RKO (cell line): Measurements from ENCODE around the gene PILRA.
"Not testable (repeated sequence)": the region's sequence is repeated elsewhere in the genome, so short reads cannot be mapped to it uniquely, and the experiment has no call there.

ENCODE experiments used
- DNase-seq: peaks from one replicate; pipeline ENCODE4 v3.0.0-alpha.2; 2016; ENCODE audit warnings: low spot score

PILRA gene

DNA sequence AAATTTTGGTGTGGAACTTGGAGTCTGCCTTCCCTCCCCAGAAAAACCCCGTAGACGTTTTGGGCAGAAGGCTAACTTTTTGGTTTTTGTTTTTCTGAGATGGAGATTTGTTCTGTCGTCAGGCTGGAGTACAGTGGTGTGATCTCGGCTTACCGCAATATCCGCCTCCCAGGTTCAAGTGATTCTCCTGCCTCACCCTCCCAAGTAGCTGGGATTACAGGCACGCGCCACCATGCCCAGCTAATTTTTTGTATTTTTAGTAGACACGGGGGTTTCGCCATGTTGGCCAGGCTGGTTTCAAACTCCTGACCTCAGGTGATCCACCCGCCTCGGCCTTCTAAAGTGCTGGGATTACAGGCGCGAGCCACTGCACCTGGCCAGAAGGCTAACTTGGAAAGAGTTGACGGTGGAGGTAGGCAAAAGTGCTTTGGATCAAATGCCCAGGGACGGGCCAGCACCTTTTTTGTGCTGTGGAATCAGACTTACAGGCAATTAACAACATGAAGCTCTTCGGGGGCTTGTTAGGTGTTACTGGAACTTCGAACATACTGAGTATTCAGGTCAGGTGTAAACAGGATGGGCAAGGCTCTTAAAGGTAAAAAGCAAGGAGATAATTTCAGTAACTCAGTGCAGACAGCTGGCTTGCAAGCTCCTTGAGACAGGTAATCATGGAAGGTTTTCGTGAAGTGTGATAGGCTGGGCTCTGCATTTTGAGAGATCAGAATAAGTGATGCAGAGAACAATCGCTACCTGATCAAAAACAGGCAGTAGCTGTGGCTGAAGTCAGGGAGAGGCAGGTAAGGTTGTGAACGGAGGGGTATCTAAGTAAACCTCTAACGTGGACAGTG, 61.2 kb downstream of the PILRA start:
- no peak for DNase-seq

DNA sequence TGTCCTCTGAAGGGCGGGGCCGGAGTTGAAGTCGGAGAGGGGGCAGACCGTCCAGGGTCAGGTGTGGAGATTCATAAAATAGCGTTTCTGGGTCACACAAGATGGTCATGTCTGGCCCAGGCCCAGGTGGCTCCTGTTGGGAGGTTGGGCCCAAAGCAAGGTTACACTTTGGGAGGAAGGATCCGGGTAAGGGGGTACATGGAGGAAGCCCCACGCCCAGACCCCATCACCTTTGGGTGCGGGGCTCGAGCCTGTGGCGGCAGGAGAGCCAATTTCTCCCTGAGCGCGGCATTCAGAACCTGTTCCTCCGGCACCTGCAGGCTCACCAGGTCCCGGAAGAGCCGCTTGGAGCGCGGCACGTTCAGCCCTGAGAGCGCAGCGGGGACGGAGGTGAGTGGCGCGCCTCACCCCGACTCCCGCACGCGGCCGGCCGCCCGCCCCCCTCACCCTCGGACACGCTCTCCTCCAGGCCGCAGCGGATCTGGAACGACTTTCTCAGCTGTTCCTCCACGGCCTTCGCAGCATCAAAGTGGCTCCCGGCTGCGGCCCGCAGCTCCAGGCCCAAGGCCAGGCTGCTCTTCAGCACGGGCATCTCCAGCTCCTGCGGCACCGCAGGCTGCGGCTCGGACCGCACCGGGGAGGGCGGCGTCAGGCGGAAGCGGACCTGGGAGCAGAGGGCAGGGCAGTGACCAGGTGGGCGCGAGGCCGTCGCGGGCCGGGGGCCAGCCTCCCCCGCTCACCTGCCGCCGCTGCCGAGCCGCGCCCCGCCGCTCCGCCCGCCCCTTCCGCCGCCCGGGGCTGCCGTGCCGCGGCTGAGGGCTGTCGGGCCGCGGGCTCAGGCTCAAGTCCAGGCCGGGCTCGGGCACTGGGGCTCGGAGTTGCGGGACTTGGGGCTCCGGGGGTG, 62.4 kb downstream of the PILRA start:
- DNase-seq = peak; percentile 61

- no peak for DNase-seq
Measured at GRCh38 chr7:100437150-100438100, 64.1 kb downstream of the PILRA start.

DNA sequence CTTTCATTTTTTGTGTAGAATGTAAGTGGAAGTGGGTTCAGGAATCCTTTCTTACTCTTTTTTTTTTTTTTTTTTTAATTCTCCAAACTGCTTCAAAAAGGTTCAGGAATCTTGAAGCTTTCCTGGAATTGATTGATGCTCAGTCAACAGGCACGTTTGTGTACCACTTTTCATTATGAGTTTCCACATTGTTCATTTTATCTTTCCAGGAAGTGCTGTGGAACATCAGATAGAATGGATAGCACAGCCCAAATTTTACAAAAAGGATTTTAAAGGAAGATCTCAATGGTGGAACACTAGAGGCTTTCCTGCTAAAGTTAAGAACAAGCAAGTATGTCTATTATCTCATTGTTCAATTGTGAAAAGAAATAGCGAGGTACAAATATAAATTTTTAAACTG, 64.9 kb downstream of the PILRA start:
- no peak for DNase-seq

GRCh38 chr7:100438731-100439130, 65.4 kb downstream of the PILRA start:
- DNase-seq = not testable (repeated sequence)

DNA sequence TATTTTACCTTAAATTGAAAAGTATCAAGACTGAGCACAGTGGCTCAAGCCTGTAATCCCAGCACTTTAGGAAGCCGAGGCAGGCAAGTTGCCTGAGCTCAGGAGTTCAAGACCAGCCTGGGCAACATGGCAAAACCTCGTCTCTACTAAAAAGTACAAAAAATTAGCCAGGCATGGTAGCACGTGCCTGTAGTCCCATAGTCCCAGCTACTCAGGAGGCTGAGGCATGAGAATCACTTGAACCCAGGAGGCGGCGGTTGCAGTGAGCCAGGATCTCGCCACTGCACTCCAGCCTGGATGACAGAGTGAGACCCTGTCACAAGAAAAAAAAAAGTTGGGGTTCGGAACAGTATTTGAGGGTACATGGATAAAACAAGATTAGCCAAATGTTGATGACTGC, 66.0 kb downstream of the PILRA start:
- not testable (repeated sequence) for DNase-seq

DNA sequence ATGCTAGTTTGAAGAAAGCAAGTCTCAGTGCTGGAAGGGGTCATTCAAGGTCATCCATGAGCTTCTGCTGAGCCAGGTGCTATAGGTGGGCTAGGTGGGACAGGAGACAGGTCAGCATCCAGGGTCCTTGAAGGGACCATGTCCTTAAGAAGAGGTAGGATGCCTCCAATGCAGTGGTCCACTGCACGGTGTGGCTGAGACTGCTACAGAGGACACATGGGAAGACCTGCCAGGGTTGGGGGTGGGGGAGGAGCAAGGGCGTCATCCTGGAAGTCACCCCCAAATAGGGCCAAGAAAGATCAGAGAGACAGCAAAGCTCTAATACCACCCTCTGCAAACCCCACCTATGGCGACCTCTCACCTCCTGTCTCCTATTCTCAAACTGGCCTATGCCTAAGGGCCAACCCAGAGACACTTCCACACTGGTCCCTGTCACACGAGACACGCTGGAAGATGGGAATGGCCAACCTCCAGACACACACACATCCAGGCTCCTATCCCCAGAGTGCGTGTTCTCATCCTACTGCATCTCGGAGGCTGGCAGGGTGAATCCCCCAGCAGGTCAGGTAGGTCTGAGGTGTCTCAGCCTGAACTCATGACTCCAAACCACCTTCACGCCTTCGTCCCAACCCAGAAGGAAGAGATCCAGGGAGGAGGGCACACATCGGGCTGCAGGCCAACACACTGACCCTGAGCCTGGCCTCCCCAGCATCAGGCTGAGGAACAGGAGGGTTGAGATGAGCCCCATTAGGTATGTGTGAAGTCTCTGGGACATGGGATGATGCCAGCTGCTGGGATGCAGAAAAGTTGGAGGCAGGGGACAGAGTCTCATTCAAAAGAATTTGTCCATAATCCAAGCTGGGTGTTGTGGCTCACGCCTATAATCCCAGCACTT, 68.6 kb downstream of the PILRA start:
- no peak for DNase-seq

GRCh38 chr7:100443096-100443840, 70.0 kb downstream of the PILRA start:
- no peak for DNase-seq

DNA sequence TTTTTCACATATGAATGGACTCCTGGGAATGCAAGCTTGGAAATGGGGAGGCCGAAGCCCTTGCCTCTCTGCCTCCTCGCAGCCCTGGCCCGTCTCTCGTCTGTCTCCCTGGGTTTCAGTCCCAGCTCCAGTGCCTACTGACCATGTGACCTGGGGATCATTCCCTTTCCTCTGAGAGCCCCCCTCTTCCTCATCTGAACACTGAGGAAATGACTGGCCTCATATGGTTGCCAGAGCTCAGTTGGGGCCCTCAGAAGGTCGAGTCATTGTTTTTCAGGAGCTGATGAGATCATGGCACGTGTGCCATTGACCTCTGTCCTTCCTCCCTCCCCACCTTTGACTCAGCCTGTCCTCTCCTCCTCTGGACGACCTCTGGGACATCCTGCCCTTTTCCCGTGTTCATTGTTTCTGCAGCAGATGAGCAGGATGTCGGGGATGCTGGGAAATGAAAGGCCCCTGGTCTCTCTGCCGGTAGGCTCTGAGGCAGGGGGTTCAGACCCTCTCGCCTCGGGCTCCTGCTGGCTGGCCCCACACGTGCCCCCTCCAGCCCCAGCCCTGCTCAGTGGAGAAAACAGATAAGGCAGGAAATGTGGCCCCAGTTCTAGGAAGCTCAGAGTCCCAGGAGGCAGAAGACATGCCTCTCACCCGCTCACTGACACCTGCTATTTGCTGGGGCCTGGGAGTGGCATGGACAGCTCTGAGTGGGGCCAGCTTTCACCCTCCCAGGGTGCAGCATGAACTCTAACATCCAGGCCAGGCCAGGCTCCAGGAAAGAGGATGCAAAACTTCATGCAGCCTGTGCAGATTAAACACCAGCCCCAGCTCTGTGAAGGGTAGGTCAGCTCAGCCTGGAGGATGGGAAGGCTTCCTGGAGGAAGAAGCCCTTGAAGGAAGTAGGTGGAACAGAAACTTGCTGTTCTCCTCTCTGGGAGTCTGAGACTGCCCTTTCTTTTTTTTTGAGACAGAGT, 71.3 kb downstream of the PILRA start:
- DNase-seq = peak; percentile 100

GRCh38 chr7:100446040-100446439, 72.8 kb downstream of the PILRA start:
- peak; percentile 68 for DNase-seq

- DNase-seq = not testable (repeated sequence)
Measured at GRCh38 chr7:100447363-100447762, 74.1 kb downstream of the PILRA start.

- no peak for DNase-seq
Measured at GRCh38 chr7:100449190-100449795, 76.0 kb downstream of the PILRA start.
